Kidney epithelial cell (primary cell): ENCODE measurements around the gene TRAF5. TPM values are rescaled to one million over a fixed set of nuclear protein-coding genes. Genes with fewer than 3 reads are reported as not detected.
"Not testable (repeated sequence)": the region's sequence is repeated elsewhere in the genome, so short reads cannot be mapped to it uniquely, and the experiment has no call there.

Experiments
- DNase-seq: peaks from one replicate; pipeline ENCODE4 v3.0.0-alpha.2; 2010; ENCODE audit warnings: low read depth
- H3K27me3 ChIP-seq: 2 replicates; pipeline ENCODE4 v1.6.0; 2011; ENCODE audit warnings: low read length; ENCODE audit not compliant: control insufficient read depth, insufficient read depth
- H3K36me3 ChIP-seq: 2 replicates; pipeline ENCODE4 v1.5.1; 2011; ENCODE audit warnings: low read length; ENCODE audit not compliant: control insufficient read depth, insufficient read depth
- H3K4me3 ChIP-seq: 2 replicates; pipeline ENCODE4 v1.5.1; 2011; ENCODE audit warnings: low read depth, mild to moderate bottlenecking, control low read depth, low read length
- total RNA-seq: library from RNA; depleted of rRNA; stranded (reverse); fragments of >200 nt; gene quantifications from 2 replicates; pipeline ENCODE4 v1.2.3, GENCODE V29; 2015
- TF ChIP-seq, protein P1 (sequence below): IDR thresholded peaks from 2 replicates; pipeline ENCODE4 v1.5.1; 2011; ENCODE audit warnings: mild to moderate bottlenecking, moderate library complexity, low read length, control low read depth, inconsistent platforms; ENCODE audit not compliant: insufficient read depth, poor library complexity, severe bottlenecking

Gene TRAF5
- total RNA-seq, 1 donor from 2014 or later = 23.0 TPM

DNA sequence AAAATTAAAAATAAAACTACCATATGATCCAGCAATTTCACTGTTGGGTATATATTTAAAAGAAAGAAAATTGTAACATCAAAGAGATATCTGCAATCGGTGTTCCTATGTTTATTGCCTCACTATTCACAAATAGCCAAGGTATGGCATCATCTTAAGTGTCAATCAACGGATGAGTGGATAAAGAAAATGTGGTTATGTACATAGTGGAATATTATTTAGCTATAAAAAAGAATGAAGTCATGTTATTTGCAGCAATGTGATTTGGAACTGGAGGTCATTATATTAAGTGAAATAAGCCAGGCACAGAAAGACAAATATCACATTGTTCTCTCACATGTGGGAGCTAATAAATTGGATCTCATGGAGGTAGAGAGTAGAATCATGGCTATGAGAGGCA is 89.1 kb downstream of the TRAF5 start:
- TF ChIP-seq, protein P1, sequence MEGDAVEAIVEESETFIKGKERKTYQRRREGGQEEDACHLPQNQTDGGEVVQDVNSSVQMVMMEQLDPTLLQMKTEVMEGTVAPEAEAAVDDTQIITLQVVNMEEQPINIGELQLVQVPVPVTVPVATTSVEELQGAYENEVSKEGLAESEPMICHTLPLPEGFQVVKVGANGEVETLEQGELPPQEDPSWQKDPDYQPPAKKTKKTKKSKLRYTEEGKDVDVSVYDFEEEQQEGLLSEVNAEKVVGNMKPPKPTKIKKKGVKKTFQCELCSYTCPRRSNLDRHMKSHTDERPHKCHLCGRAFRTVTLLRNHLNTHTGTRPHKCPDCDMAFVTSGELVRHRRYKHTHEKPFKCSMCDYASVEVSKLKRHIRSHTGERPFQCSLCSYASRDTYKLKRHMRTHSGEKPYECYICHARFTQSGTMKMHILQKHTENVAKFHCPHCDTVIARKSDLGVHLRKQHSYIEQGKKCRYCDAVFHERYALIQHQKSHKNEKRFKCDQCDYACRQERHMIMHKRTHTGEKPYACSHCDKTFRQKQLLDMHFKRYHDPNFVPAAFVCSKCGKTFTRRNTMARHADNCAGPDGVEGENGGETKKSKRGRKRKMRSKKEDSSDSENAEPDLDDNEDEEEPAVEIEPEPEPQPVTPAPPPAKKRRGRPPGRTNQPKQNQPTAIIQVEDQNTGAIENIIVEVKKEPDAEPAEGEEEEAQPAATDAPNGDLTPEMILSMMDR = no peak
- no peak overlapping the region for H3K4me3 ChIP-seq
- H3K27me3 ChIP-seq = no peaks in the 10 kb centered on the region
- H3K36me3 ChIP-seq = no peaks in the 10 kb centered on the region
- DNase-seq = no peak

DNA sequence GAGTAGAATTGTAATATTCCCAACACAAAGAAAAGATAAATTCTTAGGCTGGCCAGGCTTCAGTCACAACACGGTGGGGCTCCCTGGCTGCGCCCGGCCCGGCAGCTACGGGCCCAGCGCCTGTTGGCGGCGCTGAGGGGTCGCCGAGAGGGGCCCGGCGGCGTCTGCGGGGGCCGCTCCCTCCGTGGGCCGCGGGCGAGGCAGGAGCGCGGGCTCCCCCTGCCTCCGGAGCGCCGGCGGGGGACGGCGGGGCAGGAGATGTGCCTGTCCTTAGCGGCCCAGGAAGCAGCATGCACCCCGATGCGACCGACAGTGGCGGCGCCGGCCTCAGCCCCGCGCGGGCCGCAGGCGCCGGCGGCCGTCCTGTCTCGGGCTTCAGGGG is 89.6 kb downstream of the TRAF5 start:
- peak overlapping the region; percentile 24 for H3K4me3 ChIP-seq
- not testable (repeated sequence) for DNase-seq
- TF ChIP-seq, protein P1 = peak; percentile 16

DNA sequence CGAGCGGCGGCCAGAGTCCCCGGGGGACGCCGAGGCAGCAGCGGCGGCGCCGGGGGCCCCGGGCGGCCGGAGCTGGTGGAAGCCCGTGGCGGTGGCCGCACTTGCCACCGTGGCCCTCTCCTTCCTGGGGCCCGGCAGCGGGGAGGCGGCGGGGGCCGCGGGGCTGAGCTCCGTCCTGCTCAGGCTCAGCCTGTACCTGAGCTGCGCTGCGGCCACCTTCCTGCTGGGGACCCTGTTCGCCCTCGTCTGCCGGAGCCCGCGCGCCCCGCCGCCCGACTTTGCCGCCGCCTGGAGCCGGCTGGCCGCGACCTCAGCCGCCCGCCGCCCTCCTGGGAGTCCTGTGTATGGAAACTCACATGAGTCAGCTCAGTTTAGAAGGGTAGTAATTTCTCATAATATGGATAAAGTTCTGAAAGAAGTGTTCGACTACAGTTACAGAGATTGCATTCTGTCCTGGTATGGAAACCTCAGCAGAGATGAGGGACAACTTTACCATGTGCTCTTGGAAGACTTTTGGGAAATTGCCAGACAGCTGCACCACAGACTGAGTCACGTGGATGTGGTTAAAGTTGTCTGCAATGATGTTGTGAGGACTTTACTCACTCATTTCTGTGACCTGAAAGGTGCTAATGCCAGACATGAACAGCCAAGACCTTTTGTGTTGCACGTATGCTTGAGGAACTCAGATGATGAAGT is 90.1 kb downstream of the TRAF5 start:
- peak; percentile 26 for DNase-seq
- H3K4me3 ChIP-seq = peak overlapping the region; percentile 24
- not testable (repeated sequence) for H3K36me3 ChIP-seq, H3K27me3 ChIP-seq

More for the DNA sequence above, 89.6 kb downstream of the TRAF5 start:
- H3K27me3 ChIP-seq, H3K36me3 ChIP-seq: not testable (repeated sequence)

DNA sequence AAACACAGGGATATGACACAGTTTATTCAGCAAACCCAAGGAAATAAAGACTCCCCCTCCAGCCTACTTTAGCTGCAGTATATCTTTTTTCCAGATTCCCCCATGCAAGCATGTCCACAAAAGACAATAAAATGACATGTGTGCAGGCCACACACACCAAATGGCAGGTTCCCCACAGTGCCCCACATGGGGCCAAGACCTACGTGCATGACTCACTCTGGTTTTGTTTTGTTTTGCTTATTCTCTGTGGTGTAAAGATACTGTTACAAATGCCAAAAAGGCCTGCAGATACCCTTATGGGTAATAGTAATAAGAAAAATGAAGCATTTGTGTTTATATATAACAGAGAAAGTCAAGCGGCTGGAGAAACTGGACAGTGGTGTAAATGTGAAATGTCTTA is 93.8 kb downstream of the TRAF5 start:
- no peak for DNase-seq
- Histone ChIP-seq H3K4me3 (no peak overlapping the region), H3K27me3 (no peaks in the 10 kb centered on the region), H3K36me3 (no peaks in the 10 kb centered on the region)
- TF ChIP-seq, protein P1 = no peak

DNA sequence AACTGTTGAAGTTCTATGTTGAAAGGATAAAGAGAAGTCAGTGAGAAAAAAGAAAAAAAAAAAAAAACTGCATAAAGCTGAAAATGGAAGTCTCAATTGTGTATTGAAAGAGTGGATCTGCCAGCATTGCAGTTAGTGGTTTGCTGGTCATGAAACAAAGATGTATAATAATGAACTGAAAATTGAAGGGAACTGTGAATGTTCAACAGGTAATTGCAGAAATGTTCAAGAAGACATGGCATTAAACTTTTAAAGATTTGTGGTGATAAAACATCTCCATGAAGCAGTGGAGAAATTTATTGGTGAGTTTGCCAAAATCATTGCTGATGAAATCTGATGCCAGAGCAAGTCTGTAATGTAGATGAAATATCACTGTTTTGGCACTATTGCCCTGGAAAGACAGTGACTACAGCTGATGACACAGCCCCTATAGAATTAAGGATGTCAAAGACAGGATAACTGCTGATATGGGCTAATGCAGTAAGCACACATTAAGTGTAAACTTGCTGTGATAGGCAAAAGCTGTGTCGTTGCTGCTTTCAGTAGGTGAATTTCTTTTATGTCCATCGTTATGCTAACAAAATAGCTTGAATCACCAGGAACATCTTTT is 94.3 kb downstream of the TRAF5 start:
- DNase-seq = no peak
- Histone ChIP-seq H3K4me3 (no peak overlapping the region), H3K36me3 (no peaks in the 10 kb centered on the region), H3K27me3 (no peaks in the 10 kb centered on the region)
- TF ChIP-seq, protein P1 = no peak

DNA sequence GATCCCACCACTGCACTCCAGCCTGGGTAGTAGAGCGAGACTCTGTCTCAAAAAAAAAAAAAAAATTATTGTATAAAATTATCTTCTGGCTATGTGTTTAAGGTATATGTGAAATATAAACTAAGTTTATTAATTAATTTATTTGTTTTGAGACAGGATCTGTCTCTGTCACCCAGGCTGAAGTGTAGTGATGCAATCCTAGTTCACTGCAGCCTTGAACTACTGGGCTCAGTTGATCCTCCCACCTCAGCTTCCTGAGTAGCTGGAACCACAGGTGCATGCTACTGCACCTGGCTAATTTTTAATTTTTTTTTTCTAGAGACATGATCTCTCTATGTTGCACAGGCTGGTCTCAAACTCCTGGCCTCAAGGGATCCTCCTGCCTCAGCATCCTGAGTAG is 97.4 kb downstream of the TRAF5 start:
- no peaks in the 10 kb centered on the region for H3K36me3 ChIP-seq
- no peaks in the 10 kb centered on the region for H3K27me3 ChIP-seq
- H3K4me3 ChIP-seq = no peak overlapping the region
- no peak for DNase-seq
- TF ChIP-seq, protein P1 = no peak

Other genes with a start within 250 kb of the TRAF5 start
- 11.6 and 14.3 TPM in 2 replicates for gene KCNH1, start 192.7 kb upstream of the TRAF5 start, total RNA-seq
- gene RCOR3, start 67.5 kb upstream of the TRAF5 start, total RNA-seq = 20.9 and 29.0 TPM in 2 replicates
- gene RD3, start 165.3 kb downstream of the TRAF5 start, total RNA-seq = not detected in 2 replicates